ENCODE data around the gene TMOD3.

The TMOD3 gene

DNA sequence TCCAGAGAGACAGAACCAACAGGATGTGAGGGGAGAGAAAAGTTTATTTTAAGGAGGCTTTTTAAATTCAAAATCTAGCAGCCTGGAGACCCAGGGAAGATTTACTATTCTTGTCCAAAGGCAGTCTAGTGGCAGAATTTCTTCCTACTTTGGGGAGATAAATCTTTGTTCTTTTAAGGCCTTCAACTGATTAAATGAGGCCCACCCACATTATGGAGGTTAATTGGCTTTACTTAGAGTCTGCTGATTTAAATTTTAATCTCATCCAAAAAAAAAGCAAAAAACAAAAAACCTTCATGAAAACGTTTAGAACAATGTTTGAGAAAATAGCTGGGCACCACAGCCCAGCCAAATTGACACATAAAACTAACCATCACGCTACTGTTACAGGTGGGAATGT lies 41.3 kb downstream of the TMOD3 start:
- TF ChIP-seq, protein P1, sequence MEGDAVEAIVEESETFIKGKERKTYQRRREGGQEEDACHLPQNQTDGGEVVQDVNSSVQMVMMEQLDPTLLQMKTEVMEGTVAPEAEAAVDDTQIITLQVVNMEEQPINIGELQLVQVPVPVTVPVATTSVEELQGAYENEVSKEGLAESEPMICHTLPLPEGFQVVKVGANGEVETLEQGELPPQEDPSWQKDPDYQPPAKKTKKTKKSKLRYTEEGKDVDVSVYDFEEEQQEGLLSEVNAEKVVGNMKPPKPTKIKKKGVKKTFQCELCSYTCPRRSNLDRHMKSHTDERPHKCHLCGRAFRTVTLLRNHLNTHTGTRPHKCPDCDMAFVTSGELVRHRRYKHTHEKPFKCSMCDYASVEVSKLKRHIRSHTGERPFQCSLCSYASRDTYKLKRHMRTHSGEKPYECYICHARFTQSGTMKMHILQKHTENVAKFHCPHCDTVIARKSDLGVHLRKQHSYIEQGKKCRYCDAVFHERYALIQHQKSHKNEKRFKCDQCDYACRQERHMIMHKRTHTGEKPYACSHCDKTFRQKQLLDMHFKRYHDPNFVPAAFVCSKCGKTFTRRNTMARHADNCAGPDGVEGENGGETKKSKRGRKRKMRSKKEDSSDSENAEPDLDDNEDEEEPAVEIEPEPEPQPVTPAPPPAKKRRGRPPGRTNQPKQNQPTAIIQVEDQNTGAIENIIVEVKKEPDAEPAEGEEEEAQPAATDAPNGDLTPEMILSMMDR (IDR thresholded peaks at IDR 0.05; ENCODE audit: insufficient read depth, missing control alignments), result no peak
- FAIRE-seq (no peak), DNase-seq (ENCODE audit: insufficient read length, low spot score) (no peak)

- no peak for FAIRE-seq
- no peak for DNase-seq (ENCODE audit: insufficient read length, low spot score)
- TF ChIP-seq, protein P1 (IDR thresholded peaks at IDR 0.05; ENCODE audit: insufficient read depth, missing control alignments), result no peak
Observed at GRCh38 chr15:51874751-51875644, 45.5 kb downstream of the TMOD3 start.

DNA sequence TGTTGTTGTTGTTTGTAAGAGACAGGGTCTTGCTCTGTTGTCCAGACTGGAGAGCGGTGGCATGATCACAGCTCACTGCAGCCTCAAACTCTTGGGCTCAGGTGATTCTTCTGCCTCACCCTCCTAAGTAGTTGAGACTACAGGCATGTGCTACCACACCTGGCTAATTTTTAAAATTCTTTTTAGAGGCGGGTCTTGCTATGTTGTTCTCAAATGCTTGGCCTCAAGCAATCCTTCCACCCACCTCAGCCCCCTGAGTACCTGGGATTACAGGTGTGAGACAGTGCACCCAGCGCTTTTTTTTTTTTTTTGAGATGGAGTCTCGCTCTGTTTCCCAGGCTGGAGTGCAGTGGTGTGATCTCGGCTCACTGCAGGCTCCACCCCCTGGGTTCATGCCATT lies 46.7 kb downstream of the TMOD3 start:
- no peak for DNase-seq (ENCODE audit: insufficient read length, low spot score)
- TF ChIP-seq, protein P1 (IDR thresholded peaks at IDR 0.05; ENCODE audit: insufficient read depth, missing control alignments), result no peak
- FAIRE-seq, result no peak

GRCh38 chr15:51878446-51879386 lies 49.3 kb downstream of the TMOD3 start:
- no peak for FAIRE-seq
- TF ChIP-seq, protein P1 (IDR thresholded peaks at IDR 0.05; ENCODE audit: insufficient read depth, missing control alignments), result no peak

DNA sequence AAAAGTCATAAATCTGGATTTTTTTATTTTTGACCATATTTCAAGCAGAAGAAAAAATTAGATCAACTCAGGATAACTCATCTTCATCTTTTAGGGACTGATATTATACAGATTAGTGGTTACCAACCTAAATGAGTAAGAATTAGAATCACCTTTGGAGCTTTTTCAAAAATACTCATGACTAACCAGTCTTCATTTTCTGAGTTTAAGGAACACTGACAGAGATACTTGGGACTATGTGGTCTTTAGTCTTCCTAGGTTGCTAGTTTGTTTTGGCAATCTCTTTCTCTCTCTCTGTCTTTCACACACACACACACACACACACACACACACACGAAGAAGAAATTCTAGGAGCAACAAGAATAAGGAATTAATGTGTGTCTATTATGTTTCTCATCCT lies 50.1 kb downstream of the TMOD3 start:
- FAIRE-seq, result no peak
- TF ChIP-seq, protein P1 (IDR thresholded peaks at IDR 0.05; ENCODE audit: insufficient read depth, missing control alignments), result no peak
- DNase-seq (ENCODE audit: insufficient read length, low spot score), result no peak

More at GRCh38 chr15:51878446-51879386, 49.3 kb downstream of the TMOD3 start:
- DNase-seq (ENCODE audit: insufficient read length, low spot score), result no peak

DNA sequence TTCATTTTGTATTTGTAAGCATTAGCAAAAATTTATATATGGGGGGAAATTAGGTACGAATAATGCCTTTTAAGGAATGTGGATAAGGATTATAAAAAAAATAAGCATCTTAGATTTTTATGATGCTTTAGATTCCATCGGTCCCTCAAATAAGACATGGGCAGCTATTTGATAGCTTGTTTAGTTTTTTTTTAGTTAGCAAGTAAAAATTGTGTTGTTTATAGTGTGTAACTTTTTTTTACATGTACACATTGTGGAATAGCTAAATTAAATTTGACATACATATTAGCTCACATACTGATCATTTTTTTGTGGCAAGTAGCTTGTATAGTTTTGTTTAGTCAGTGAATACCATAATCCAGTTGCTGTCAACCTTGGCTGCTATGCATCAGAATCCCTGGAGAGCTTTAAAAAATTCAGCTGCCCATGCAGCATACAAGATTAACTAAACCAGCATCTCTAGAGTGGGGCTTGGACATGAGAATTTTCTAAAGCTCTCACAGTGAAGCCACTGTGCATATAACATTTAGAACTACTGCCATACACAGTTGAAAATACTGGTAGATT lies 53.9 kb downstream of the TMOD3 start:
- TF ChIP-seq, protein P1 (IDR thresholded peaks at IDR 0.05; ENCODE audit: insufficient read depth, missing control alignments), result no peak
- DNase-seq (ENCODE audit: insufficient read length, low spot score) (no peak), FAIRE-seq (no peak)

Data from D721Med (cell line).